Colonic mucosa (tissue), 4 donors: Measurements from ENCODE around the gene VPS9D1. TPM values are rescaled to one million over a fixed set of nuclear protein-coding genes. Genes with fewer than 3 reads are reported as not detected.

Source experiments
- DNase-seq: peaks from one replicate; pipeline ENCODE4 v3.0.0-alpha.2; 2020
- H3K27ac ChIP-seq: fragments of 200-600 bp; one replicate; pipeline ENCODE4 v1.8.0; 2021
- H3K27me3 ChIP-seq: fragments of 200-600 bp; one replicate; pipeline ENCODE4 v1.8.0; 2021
- H3K36me3 ChIP-seq: fragments of 200-600 bp; one replicate; pipeline ENCODE4 v1.8.0; 2021
- H3K4me1 ChIP-seq: fragments of 200-600 bp; one replicate; pipeline ENCODE4 v1.8.0; 2021; ENCODE audit warnings: mild to moderate bottlenecking
- H3K4me3 ChIP-seq: fragments of 200-600 bp; one replicate; pipeline ENCODE4 v1.8.0; 2021
- H3K9ac ChIP-seq, 2 donors: one replicate each; pipeline ENCODE4 v1.7.0; 2013; ENCODE audit warnings: control low read depth in 2 of 2, low read depth in 2 of 2, low read length in 2 of 2
- H3K9me3 ChIP-seq: fragments of 200-600 bp; one replicate; pipeline ENCODE4 v1.8.0; 2021
- CTCF ChIP-seq: fragments of 200-600 bp; IDR thresholded peaks from one replicate; pipeline ENCODE4 v1.8.0; 2022; ENCODE audit warnings: antibody characterized with exemption, mild to moderate bottlenecking
- intact Hi-C: fragments of 100-400 bp; cut with DNase I; formaldehyde crosslinking; loops from one replicate; pipeline ENCODE4 v1.14.1; 2022
- total RNA-seq, 2 donors: library from RNA; stranded (reverse); fragmentation: NEBNext Ultra II Directional in 1 of 2; extraction: Animal tissue kit (Norgen Biotek cat#: 25700) in 1 of 2; gene quantifications; one replicate each; pipeline ENCODE4 v1.2.1, GENCODE V29; 2021
- donor health status: healthy.
- donor health status: DM: no; HTN: no; CAD: no.
- donor health status: DM: no; HTN: no; CAD: no.

The VPS9D1 gene
- total RNA-seq, 2 donors from 2014 or later: 11.9 to 12.7 TPM

GRCh38 chr16:89688395-89688794 lies 32.3 kb downstream of the VPS9D1 start:
- Histone ChIP-seq H3K9me3 (no peaks in the 10 kb centered on the region), H3K36me3 (peaks cover 13% of the 10 kb centered on the region), H3K4me1 (peaks cover 11% of the 10 kb centered on the region), H3K27ac (no peak overlapping the region), H3K9ac (peak overlapping the region in 1 of 2 donors; percentile 21), H3K27me3 (no peaks in the 10 kb centered on the region), H3K4me3 (no peak overlapping the region)
- intact Hi-C loops: no loop called here
- DNase-seq: no peak
- TF ChIP-seq CTCF: no peak

- Histone ChIP-seq H3K27ac (peak overlapping the region; percentile 90), H3K4me1 (peaks cover 11% of the 10 kb centered on the region), H3K27me3 (no peaks in the 10 kb centered on the region), H3K4me3 (peak overlapping the region; percentile 95), H3K9ac (peak overlapping the region; percentile 83 to 85), H3K36me3 (peaks cover 11% of the 10 kb centered on the region), H3K9me3 (no peaks in the 10 kb centered on the region)
- intact Hi-C loops: no loop called here
- peak; percentile 93 for DNase-seq
- no peak for TF ChIP-seq CTCF
These were observed 33.4 kb downstream of the VPS9D1 start for GRCh38 chr16:89687092-89687940.

GRCh38 chr16:89686520-89687091 lies 34.1 kb downstream of the VPS9D1 start, which contains the start of gene CDK10:
TSS of gene CDK10 (plus strand) at chr16:89686689. CDS start at chr16:89686711, 22 bp downstream.
- Histone ChIP-seq H3K36me3 (peaks cover 5% of the 10 kb centered on the region), H3K4me3 (peak within 1 kb of the TSS; percentile 95), H3K27ac (peak within 1 kb of the TSS; percentile 90), H3K4me1 (peaks cover 11% of the 10 kb centered on the region), H3K27me3 (no peaks in the 10 kb centered on the region), H3K9me3 (no peaks in the 10 kb centered on the region), H3K9ac (peak within 1 kb of the TSS; percentile 83 to 85)
- TF ChIP-seq CTCF: no peak
- intact Hi-C loops: no loop called here
- DNase-seq: peak; percentile 94

- Histone ChIP-seq H3K9ac (no peak overlapping the region), H3K4me3 (no peak overlapping the region), H3K4me1 (peaks cover 11% of the 10 kb centered on the region), H3K27me3 (no peaks in the 10 kb centered on the region), H3K36me3 (no peaks in the 10 kb centered on the region), H3K27ac (no peak overlapping the region), H3K9me3 (no peaks in the 10 kb centered on the region)
- no peak for TF ChIP-seq CTCF
- DNase-seq: no peak
- intact Hi-C loops: no loop called here
These were observed 34.8 kb downstream of the VPS9D1 start for GRCh38 chr16:89685916-89686315.

GRCh38 chr16:89678258-89678657 lies 42.4 kb downstream of the VPS9D1 start:
- Histone ChIP-seq H3K9me3 (no peaks in the 10 kb centered on the region), H3K27me3 (no peaks in the 10 kb centered on the region), H3K4me1 (no peaks in the 10 kb centered on the region), H3K36me3 (no peaks in the 10 kb centered on the region), H3K4me3 (no peak overlapping the region), H3K27ac (no peak overlapping the region), H3K9ac (no peak overlapping the region)
- intact Hi-C loops: no loop called here
- no peak for DNase-seq
- TF ChIP-seq CTCF: no peak
